DND-41 (cell line): ENCODE data around the gene NSD1.

Experiments used
- CTCF ChIP-seq: IDR thresholded peaks from 2 replicates; pipeline ENCODE4 v1.5.1; 2012; ENCODE audit warnings: borderline replicate concordance, low read length, moderate library complexity, mild to moderate bottlenecking; ENCODE audit not compliant: poor library complexity, severe bottlenecking; ENCODE audit errors: extremely low read depth
- EZH2 ChIP-seq: IDR thresholded peaks from 3 replicates; pipeline ENCODE4 v1.6.1; 2012; ENCODE audit warnings: borderline replicate concordance, low read depth, mild to moderate bottlenecking, moderate library complexity, low read length, inconsistent platforms; ENCODE audit not compliant: severe bottlenecking

GRCh38 chr5:177142098-177142611, 8.6 kb downstream of the NSD1 start:
- no peak for TF ChIP-seq CTCF
- no peak for TF ChIP-seq EZH2
